Smooth muscle cell (in vitro differentiated cells): Measurements from ENCODE around the gene RAB33A. TPM values are rescaled to one million over a fixed set of nuclear protein-coding genes. Genes with fewer than 3 reads are reported as not detected.

Experiments
- DNase-seq: peaks from one replicate; lab custom pipeline; 2025; ENCODE audit not compliant: unreplicated experiment; lab: John Stamatoyannopoulos, UW
- H2AFZ ChIP-seq: fragments of 200-600 bp; sonication (generic); 2 replicates; pipeline ENCODE4 v1.6.0; 2016; ENCODE audit warnings: antibody characterized with exemption, low read depth, mild to moderate bottlenecking
- H3F3A ChIP-seq: fragments of 200-600 bp; sonication (generic); 2 replicates; pipeline ENCODE4 v1.6.0; 2017; ENCODE audit warnings: antibody characterized with exemption, low read depth
- H3K27ac ChIP-seq: fragments of 200-600 bp; sonication (generic); 2 replicates; pipeline ENCODE4 v1.5.1; 2016; ENCODE audit warnings: low read depth, mild to moderate bottlenecking
- H3K27me3 ChIP-seq: fragments of 200-600 bp; sonication (generic); 2 replicates; pipeline ENCODE4 v1.6.1; 2016; ENCODE audit warnings: low read depth, mild to moderate bottlenecking
- H3K36me3 ChIP-seq: fragments of 200-600 bp; sonication (generic); 2 replicates; pipeline ENCODE4 v1.5.1; 2016; ENCODE audit warnings: low read depth
- H3K4me1 ChIP-seq: fragments of 200-600 bp; sonication (generic); 2 replicates; pipeline ENCODE4 v1.5.1; 2016; ENCODE audit warnings: low read depth
- H3K4me2 ChIP-seq: fragments of 200-600 bp; sonication (generic); 2 replicates; pipeline ENCODE4 v1.6.0; 2016; ENCODE audit warnings: mild to moderate bottlenecking
- H3K4me3 ChIP-seq: fragments of 200-600 bp; sonication (generic); 2 replicates; pipeline ENCODE4 v1.5.1; 2016; ENCODE audit warnings: mild to moderate bottlenecking
- H3K79me2 ChIP-seq: fragments of 200-600 bp; sonication (generic); 2 replicates; pipeline ENCODE4 v1.6.0; 2016; ENCODE audit warnings: low read depth, mild to moderate bottlenecking
- H3K9ac ChIP-seq: fragments of 200-600 bp; sonication (generic); 2 replicates; pipeline ENCODE4 v1.6.0; 2016; ENCODE audit warnings: low read depth
- H3K9me3 ChIP-seq: fragments of 200-600 bp; sonication (generic); replicated peaks from 2 replicates; pipeline ENCODE4 v1.5.1; 2016; ENCODE audit warnings: low read depth
- H4K20me1 ChIP-seq: fragments of 200-600 bp; sonication (generic); 2 replicates; pipeline ENCODE4 v1.6.0; 2016; ENCODE audit warnings: low read depth
- CTCF ChIP-seq: fragments of 200-600 bp; sonication (generic); IDR thresholded peaks from 2 replicates; pipeline ENCODE4 v1.5.1; 2017; ENCODE audit warnings: borderline replicate concordance, mild to moderate bottlenecking, antibody characterized with exemption; ENCODE audit not compliant: insufficient read depth, poor library complexity, severe bottlenecking
- WGBS: methylation state at CpG from one replicate; pipeline ENCODE4 v1.1.7; 2016; ENCODE audit warnings: low lambda C conversion rate; 5-methylcytosine and 5-hydroxymethylcytosine counted together
- polyA plus RNA-seq: library from polyadenylated mRNA; unstranded; fragments of >200 nt; fragmentation: Nextera tagmentation; extraction: Ambion mirVana; gene quantifications from 2 replicates; pipeline ENCODE4 v1.2.1, GENCODE V29; 2016
- total RNA-seq: library from RNA; depleted of rRNA; stranded (reverse); fragments of >200 nt; gene quantifications from 2 replicates; pipeline ENCODE4 v1.2.3, GENCODE V29; 2014

RAB33A gene
- total and polyA plus RNA-seq, 2 experiments from 2014 or later: 0.58 to 2.6 TPM

- H3K27ac ChIP-seq: peak overlapping the region; percentile 93
- peak overlapping the region; percentile 85 for H3K4me2 ChIP-seq
- H2AFZ ChIP-seq: peak overlapping the region; percentile 67
- H4K20me1 ChIP-seq: no peaks in the 10 kb centered on the region
- 37% methylated on average over 29 of the region's 32 CpGs for whole genome bisulfite sequencing
- peak overlapping the region; percentile 92 for H3K9ac ChIP-seq
- TF ChIP-seq CTCF: no peak
- H3K36me3 ChIP-seq: no peaks in the 10 kb centered on the region
- no peaks in the 10 kb centered on the region for H3K27me3 ChIP-seq
- no peak for DNase-seq
- peak overlapping the region; percentile 66 for H3K4me3 ChIP-seq
- peaks cover 7% of the 10 kb centered on the region for H3K4me1 ChIP-seq
- no peaks in the 10 kb centered on the region for H3K9me3 ChIP-seq
- H3F3A ChIP-seq: no peaks in the 10 kb centered on the region
- H3K79me2 ChIP-seq: peaks cover 26% of the 10 kb centered on the region
These were observed 6.5 kb upstream of the RAB33A start for GRCh38 chrX:130165181-130165702.

GRCh38 chrX:130165703-130166502 is 5.9 kb upstream of the RAB33A start, which contains the start of gene AIFM1:
Gene AIFM1 (minus strand): TSS chrX:130165841. CDS start chrX:130165656, 185 bp downstream.
- no peaks in the 10 kb centered on the region for H3F3A ChIP-seq
- peak within 1 kb of the TSS; percentile 79 for H2AFZ ChIP-seq
- H3K4me3 ChIP-seq: peak within 1 kb of the TSS; percentile 66
- H3K4me1 ChIP-seq: peaks cover 7% of the 10 kb centered on the region
- H3K27ac ChIP-seq: peak within 1 kb of the TSS; percentile 93
- no peaks in the 10 kb centered on the region for H3K27me3 ChIP-seq
- H3K4me2 ChIP-seq: peak within 1 kb of the TSS; percentile 85
- H3K36me3 ChIP-seq: no peaks in the 10 kb centered on the region
- WGBS: 52% methylated on average over 50 of the region's 50 CpGs
- H3K9ac ChIP-seq: peak within 1 kb of the TSS; percentile 92
- TF ChIP-seq CTCF: no peak
- H3K9me3 ChIP-seq: no peaks in the 10 kb centered on the region
- no peaks in the 10 kb centered on the region for H4K20me1 ChIP-seq
- DNase-seq: peak; percentile 79
- H3K79me2 ChIP-seq: peaks cover 22% of the 10 kb centered on the region

GRCh38 chrX:130166503-130166777 is 5.3 kb upstream of the RAB33A start:
- H3K4me1 ChIP-seq: peaks cover 7% of the 10 kb centered on the region
- no peak for DNase-seq
- peaks cover 22% of the 10 kb centered on the region for H3K79me2 ChIP-seq
- peak overlapping the region; percentile 83 for H3K4me2 ChIP-seq
- peak overlapping the region; percentile 66 for H3K4me3 ChIP-seq
- no peaks in the 10 kb centered on the region for H3K27me3 ChIP-seq
- TF ChIP-seq CTCF: no peak
- no peaks in the 10 kb centered on the region for H4K20me1 ChIP-seq
- peak overlapping the region; percentile 93 for H3K27ac ChIP-seq
- no peaks in the 10 kb centered on the region for H3K36me3 ChIP-seq
- no peaks in the 10 kb centered on the region for H3K9me3 ChIP-seq
- H2AFZ ChIP-seq: peak overlapping the region; percentile 79
- peak overlapping the region; percentile 92 for H3K9ac ChIP-seq
- H3F3A ChIP-seq: no peaks in the 10 kb centered on the region
- 41% methylated on average over 4 of the region's 4 CpGs for WGBS
